ENCODE results near the gene ALKBH6. TPM values are rescaled to one million over a fixed set of nuclear protein-coding genes. Genes with fewer than 3 reads are reported as not detected.

The ALKBH6 gene
- total RNA-seq, 6 donors from 2014 or later, result 22.3 to 95.3 (median 32.6) TPM

- no peak for ATAC-seq (ENCODE audit: low FRiP score in 2 of 2)
These were observed 9.4 kb upstream of the ALKBH6 start for GRCh38 chr19:36023432-36023831.

GRCh38 chr19:36019061-36019670, 5.2 kb upstream of the ALKBH6 start:
- H3K27me3 ChIP-seq, result no peaks in the 10 kb centered on the region
- 89 to 90% methylated on average over 18 to 22 of the region's 22 CpGs for WGBS, 2 donors
- TF ChIP-seq POLR2AphosphoS5 (IDR thresholded peaks at IDR 0.05) (no peak), EP300 (IDR thresholded peaks at IDR 0.05) (no peak), POLR2A (IDR thresholded peaks at IDR 0.05) (no peak), CTCF (IDR thresholded peaks at IDR 0.05) (no peak)
- peaks cover 0 to 7% (median 6%) of the 10 kb centered on the region in 4 donors for H3K4me1 ChIP-seq
- ATAC-seq (ENCODE audit: low FRiP score in 2 of 2), result no peak
- DNase-seq, result no peak
- no peak overlapping the region for H3K4me3 ChIP-seq
- no peak overlapping the region for H3K27ac ChIP-seq
- H3K36me3 ChIP-seq, result peaks cover 0 to 17% (median 6%) of the 10 kb centered on the region in 4 donors
- no peaks in the 10 kb centered on the region for H3K9me3 ChIP-seq

More at GRCh38 chr19:36023432-36023831, 9.4 kb upstream of the ALKBH6 start:
- 95 to 99% methylated on average over 4 to 5 of the region's 5 CpGs for WGBS, 2 donors
- Histone ChIP-seq H3K4me1 (no peaks in the 10 kb centered on the region), H3K27me3 (no peaks in the 10 kb centered on the region), H3K9me3 (no peaks in the 10 kb centered on the region), H3K36me3 (peaks cover 0 to 19% (median 9%) of the 10 kb centered on the region in 4 donors), H3K4me3 (no peak overlapping the region), H3K27ac (no peak overlapping the region)
- TF ChIP-seq EP300 (IDR thresholded peaks at IDR 0.05) (no peak), CTCF (IDR thresholded peaks at IDR 0.05) (no peak), POLR2AphosphoS5 (IDR thresholded peaks at IDR 0.05) (no peak), POLR2A (IDR thresholded peaks at IDR 0.05) (no peak)
- DNase-seq, result no peak

- H3K27ac ChIP-seq, result peak overlapping the region; percentile 75 to 93 (median 86)
- peak overlapping the region; percentile 55 to 72 (median 68) for H3K4me3 ChIP-seq
- H3K27me3 ChIP-seq, result no peaks in the 10 kb centered on the region
- H3K9me3 ChIP-seq, result no peaks in the 10 kb centered on the region
- H3K36me3 ChIP-seq, result no peaks in the 10 kb centered on the region
- 26 to 32% methylated on average over 13 to 15 of the region's 15 CpGs for WGBS, 2 donors
- DNase-seq (no peak), ATAC-seq (ENCODE audit: low FRiP score in 2 of 2) (no peak)
- peaks cover 17 to 32% (median 26%) of the 10 kb centered on the region in 4 donors for H3K4me1 ChIP-seq
- TF ChIP-seq EP300 (IDR thresholded peaks at IDR 0.05), result no peak
- no peak for TF ChIP-seq CTCF (IDR thresholded peaks at IDR 0.05)
- TF ChIP-seq POLR2AphosphoS5 (IDR thresholded peaks at IDR 0.05), result no peak
- peak in 1 of 4 donors; percentile 33 for TF ChIP-seq POLR2A (IDR thresholded peaks at IDR 0.05)
These were observed 567 bp downstream of the ALKBH6 start for GRCh38 chr19:36013280-36014011.

GRCh38 chr19:36010402-36010801, 3.6 kb downstream of the ALKBH6 start:
- DNase-seq, result no peak
- no peak overlapping the region for H3K27ac ChIP-seq
- H3K9me3 ChIP-seq, result no peaks in the 10 kb centered on the region
- WGBS, 2 donors, result 91 to 93% methylated on average over 11 of the region's 11 CpGs
- H3K4me1 ChIP-seq, result peaks cover 17 to 32% (median 26%) of the 10 kb centered on the region in 4 donors
- no peak overlapping the region for H3K4me3 ChIP-seq
- H3K27me3 ChIP-seq, result no peaks in the 10 kb centered on the region
- H3K36me3 ChIP-seq, result no peaks in the 10 kb centered on the region
- TF ChIP-seq POLR2A (IDR thresholded peaks at IDR 0.05) (no peak), EP300 (IDR thresholded peaks at IDR 0.05) (no peak), POLR2AphosphoS5 (IDR thresholded peaks at IDR 0.05) (no peak), CTCF (IDR thresholded peaks at IDR 0.05) (no peak)
- no peak for ATAC-seq (ENCODE audit: low FRiP score in 2 of 2)
